LNCAP (cell line): Measurements from ENCODE around the gene MACROD2.

Experiments used
- CTCF ChIP-seq: fragments of 450-650 bp; IDR thresholded peaks from 2 replicates; pipeline ENCODE4 v1.5.1; 2017; ENCODE audit warnings: mild to moderate bottlenecking

The MACROD2 gene

GRCh38 chr20:14775778-14776177, 780.5 kb downstream of the MACROD2 start:
- no peak for TF ChIP-seq CTCF

- no peak for TF ChIP-seq CTCF
Measured at GRCh38 chr20:14777591-14777990, 782.3 kb downstream of the MACROD2 start.

- TF ChIP-seq CTCF, result no peak
Measured at GRCh38 chr20:14778096-14778495, 782.8 kb downstream of the MACROD2 start.

DNA sequence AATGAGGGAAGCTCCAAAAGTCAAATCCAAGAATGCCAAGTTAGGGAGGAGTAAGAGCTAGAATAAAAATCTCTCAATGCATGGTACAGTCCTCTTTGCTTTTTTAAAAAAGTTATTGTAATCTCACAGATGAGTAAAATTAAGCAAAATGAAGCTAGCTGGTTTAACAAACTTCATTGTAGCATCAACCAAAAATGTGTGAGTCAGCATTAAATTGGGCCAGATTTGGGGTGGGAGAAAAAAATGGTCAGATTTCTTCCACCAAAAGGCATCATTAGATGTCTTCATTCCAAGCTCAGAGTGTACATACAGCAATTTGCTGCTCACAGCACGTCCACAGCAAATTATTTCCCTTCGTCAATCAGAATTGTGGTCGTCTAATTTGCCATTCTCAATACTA, 783.6 kb downstream of the MACROD2 start:
- no peak for TF ChIP-seq CTCF

DNA sequence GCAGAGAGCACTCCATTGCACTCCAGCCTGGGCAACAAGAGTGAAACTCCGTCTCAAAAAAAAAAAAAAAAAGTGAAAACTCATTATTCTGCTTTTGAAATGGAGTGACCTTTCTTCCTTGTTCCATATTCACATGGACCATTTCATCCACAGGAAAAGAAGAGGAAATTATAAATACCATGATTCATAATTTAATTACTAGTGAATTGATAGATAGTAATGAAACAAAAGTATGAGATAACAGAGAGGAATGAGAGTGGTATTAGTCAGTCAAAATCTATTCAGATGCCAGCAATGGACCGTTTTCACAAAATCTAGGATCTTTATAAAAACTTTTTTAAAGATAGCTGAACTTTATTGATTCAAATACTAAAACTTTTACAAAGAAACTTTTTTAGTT, 785.2 kb downstream of the MACROD2 start:
- TF ChIP-seq CTCF, result no peak

- TF ChIP-seq CTCF, result no peak
Measured at GRCh38 chr20:14782731-14783130, 787.4 kb downstream of the MACROD2 start.

DNA sequence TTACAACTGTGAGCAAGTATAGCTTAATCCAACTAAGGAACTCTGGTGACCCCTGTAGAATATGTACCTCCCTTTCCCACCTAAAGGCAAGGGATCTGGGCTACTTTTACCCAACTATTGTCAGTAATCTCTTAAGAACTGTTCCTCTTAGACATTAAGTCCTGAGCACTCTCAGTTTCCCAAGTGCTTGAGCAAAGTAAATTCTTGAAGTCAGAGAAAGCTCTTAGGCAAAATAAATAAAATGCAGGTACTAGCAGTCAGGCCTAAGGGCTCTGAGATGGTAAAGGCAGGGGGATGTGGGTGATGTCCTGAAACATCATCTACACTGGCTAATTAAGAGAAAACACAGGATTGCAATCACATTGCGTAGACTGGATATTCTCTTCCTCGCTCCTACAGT, 788.5 kb downstream of the MACROD2 start:
- no peak for TF ChIP-seq CTCF

DNA sequence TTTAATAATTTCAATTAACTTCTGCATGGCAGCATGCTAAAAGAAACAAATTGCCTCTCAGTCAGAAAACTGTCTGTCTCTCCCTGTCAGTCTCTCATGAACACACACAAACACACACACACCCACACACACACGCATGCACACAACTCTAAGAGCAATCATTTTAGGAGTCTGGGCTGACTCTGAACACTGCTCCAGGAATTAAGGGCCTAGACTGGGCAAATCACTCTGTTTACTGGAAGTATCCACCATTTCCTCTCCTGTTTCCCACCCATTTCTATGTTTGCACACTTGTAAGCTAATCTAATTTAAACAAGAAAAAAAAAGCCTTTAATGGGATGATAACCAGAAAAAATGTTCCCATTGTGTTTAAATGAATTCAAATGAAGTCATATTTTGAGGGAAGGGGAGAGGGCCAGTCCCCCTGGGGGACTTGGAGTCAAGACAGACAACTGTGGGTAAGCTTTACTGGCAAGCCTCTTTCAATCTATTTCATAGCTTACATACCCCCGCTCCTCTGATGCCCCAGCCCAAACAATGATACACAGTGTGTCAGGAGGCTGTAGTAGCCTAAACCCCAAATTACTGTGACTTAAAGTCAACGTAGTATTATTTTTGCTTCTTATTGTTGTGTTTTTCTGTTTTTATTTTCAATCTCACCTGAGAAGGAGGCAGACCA, 789.9 kb downstream of the MACROD2 start:
- TF ChIP-seq CTCF, result no peak
